HG03095 (cell line): ENCODE measurements around the gene DSC1.
"Not testable (repeated sequence)": the region's sequence is repeated elsewhere in the genome, so short reads cannot be mapped to it uniquely, and the experiment has no call there.

Experiments
- ATAC-seq: cut with Tn5 transposase; IDR thresholded peaks from one replicate; pipeline ENCODE4 v1.9.1; 2021; ENCODE audit warnings: moderate library complexity; ENCODE audit not compliant: unreplicated experiment

Gene DSC1

DNA sequence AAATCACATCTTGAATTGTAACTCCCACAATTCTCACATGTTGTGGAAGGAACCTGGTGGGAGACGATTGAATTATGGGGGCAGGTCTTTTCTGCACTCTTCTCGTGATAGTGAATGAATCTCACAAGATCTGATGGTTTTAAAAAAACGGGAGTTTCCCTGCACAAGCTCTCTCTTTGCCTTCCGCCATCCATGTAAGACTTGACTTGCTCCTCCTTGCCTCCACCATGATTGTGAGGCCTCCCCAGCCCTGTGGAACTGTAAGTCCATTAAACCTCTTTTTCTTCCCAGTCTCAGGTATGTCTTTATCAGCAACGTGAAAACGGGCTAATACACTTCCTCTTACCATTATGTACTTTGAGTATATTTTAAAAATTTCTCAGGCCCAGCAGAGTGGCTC lies 14.7 kb upstream of the DSC1 start:
- not testable (repeated sequence) for ATAC-seq

DNA sequence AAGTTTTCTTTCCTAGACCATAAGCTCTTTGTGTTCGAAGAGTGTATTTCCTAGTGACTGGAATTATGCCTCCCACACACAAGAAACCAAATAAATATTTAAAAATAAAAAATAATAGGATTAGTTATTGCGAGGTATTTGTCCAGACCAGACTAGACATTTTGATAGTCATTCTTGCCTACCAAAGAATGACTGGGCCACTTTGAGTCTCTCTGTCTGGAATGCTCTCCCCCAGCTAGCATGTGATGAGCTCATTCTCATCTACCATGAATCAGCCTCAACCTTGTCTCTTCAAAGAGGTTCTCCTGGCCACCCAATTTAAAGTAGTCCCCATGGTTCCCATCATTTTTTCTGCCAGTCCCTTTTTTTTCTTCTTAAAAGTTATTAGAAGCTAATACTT lies 13.9 kb upstream of the DSC1 start:
- ATAC-seq: no peak

DNA sequence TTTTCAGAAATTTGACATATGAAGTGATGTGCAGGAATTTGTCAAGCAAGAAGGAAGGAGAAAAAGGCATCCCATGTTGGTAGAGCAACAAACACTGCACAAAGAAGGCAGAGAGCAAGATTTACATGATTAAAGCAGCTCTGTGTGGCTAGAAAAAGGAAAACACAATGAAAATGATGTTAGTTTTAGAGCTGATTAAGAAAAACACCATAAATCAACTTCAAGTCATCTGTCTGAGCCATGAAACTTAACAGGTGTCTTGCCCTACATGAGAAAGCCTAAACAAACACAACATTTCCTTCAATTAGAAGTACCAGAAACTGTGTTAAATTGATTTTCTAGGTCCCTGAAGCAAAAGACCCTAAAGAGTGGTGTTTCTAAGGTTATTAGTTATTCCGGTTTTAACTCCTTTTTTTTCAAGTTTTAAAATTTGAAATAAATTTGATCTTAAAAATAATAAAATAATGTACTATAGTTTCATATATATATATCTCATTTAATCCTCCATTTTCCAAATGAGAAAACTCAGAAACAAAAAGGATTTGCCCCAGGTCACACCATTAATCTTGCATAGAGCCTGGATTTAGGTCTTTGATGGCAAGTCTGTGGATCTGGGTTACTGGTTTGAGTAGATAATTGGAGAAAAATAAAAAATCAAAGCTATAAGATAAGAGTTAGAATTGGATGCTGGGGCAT lies 8.6 kb upstream of the DSC1 start:
- no peak for ATAC-seq

DNA sequence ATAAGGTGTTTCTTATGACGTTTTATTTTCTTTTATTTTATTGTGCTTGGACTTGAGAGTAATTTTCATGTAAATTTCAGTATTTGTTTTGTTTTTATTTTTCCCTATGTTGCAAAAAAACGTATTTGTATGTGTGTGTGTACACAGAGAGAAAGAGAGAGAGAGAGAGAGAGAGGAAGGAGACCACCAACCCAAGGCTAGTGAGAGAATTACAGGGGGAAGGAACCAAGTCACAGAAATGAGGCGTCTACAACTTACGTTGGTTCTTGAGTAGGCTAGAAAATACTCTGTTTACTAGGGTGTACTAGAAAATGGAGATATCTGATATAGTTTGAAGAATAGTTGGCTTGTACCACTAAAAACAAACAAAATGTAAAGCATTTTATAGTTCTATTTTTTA lies 7.7 kb upstream of the DSC1 start:
- no peak for ATAC-seq

DNA sequence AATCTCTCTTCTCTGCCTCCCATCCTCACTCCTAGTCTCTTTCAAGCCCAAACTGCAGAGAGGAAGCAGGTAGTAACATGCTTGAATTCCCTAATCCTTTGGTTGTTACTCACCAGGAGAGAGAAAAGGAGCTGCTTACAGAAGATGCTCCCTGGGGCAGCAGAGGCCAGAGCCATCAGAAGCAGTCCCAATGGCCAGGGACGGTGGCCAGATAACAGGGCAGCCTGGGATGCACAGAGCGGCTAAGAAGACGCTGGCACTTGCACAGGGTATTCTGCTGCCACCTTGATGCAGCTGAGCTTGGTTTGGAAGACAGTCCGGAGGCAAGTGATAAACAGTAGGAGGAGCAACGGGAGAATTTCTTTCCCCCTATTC lies 250 bp downstream of the DSC1 start:
- no peak for ATAC-seq

DNA sequence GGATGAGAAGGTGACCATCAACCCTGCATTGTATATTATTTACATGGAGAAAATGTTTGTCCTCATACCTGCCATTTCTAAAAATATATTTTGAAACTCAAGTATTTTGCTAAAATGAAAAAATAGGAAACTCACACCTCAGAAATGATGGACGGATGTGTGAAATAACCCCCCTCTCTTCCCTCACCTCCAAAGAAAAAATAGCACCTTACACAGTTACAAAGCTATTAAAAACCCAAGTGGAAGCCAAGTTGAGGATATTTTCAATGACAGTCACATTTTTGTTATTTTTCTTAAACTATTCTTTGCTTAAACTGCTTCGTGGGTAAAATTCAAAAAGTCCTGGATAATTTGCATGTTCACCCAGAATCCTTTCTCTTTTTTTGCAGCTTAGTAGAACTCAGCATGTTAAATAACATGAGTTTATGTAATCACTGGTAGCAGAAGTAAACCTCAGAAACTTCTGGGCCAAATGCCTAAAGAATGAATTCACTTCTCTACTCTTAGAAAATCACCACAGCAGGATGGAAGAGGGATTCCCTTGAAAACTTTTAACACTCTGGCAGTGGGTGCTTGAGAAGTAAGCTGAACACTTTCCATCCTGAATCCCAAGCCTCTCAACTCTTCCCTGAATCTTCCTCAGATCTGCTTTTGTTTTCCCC lies 768 bp downstream of the DSC1 start:
- ATAC-seq: no peak

DNA sequence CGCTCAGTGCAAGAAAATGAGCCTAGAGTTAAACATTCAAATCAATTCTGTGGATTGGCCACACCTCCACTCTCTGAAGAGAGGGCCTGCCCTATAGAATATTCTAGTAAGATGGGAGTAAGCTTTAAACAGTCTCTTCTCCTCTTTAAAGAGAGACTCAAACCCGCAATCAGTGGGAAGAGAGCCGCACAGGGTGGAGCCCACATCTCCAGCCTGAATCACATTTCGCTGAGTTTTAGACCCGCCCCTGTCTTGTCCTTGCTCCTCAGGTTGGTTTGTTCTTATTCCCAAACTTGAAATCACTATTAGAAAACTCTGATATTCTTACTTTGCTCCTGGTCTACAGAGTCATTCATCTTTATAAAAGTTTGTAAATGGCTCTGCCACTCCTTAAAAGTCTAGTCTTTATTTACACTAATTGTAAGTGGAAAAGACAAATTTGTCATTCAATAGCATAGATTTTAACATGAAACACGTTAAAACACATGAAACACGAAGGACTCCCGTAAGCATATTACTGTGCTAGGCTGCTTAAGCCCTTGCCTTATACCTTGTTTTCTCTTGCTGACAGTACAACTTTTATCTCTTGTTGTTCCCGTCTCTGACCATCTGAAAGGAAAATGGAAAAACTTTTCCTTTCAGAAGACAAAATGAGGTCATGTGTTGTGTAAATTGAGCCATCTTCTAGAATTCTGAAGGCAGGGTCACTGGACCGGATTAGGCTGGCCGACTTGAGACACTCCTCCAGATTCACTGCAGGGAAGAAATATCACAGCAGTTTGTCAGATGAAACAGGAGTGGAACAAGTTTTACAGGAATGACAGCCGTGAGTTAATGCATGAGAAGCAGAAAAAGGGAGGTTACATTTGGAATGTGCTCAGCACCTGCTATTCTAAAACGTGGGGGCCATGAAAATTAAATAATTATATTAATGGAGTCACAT lies 5.6 kb downstream of the DSC1 start:
- ATAC-seq: no peak

DNA sequence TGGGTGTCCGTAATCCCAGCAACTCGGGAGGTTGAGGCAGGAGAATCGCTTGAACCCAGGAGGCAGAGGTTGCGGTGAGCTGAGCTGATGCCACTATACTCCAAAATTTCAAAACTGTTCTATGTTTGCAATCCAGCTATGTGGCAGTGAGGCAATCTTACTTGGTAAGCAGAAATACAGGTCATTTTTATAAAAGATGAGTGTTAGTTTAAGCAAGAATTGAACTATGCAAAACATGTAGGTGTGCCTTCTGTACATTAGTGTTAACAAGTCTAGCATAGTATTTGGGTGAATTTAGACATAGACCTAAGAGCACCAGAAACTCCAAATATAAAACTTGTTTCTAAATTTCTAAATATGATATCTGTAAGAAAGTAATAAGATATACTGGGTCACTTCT lies 7.2 kb downstream of the DSC1 start:
- no peak for ATAC-seq

DNA sequence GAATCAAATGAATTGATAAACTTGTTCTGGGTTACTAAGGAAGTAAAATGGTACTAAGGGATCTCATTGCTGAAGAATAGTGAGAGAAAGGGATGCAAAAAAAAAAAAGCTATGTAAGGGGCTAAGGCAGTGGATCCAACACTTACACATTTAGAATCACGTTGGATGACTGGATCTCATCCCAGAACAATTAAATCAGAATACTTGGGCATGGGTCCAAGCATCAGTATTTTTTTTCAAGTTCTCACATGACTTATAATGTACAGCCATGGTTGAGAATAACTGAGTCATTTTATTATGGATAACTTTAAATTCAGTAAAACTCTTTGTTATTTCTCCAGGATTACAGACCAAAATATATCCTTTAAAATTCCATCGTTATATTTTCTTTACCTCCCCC lies 8.5 kb downstream of the DSC1 start:
- no peak for ATAC-seq

DNA sequence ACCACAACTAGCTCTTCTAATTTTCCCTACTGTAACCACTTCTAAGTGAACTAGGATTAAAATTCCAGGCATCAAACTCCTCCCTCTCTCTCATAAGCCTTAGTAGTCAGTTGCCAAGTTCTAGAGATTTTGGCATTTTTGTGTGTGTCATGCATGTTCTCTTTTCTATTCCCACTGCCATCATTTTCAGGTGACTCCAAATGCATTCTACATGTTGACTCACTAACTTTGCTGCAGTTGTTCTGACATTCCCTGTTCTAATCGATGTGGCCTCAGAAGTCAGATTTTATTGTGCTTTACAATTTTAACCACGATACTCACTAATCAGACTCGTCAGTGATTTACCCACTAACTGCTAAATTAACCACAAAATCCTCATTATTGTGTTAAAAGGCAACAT lies 13.3 kb downstream of the DSC1 start:
- no peak for ATAC-seq

DNA sequence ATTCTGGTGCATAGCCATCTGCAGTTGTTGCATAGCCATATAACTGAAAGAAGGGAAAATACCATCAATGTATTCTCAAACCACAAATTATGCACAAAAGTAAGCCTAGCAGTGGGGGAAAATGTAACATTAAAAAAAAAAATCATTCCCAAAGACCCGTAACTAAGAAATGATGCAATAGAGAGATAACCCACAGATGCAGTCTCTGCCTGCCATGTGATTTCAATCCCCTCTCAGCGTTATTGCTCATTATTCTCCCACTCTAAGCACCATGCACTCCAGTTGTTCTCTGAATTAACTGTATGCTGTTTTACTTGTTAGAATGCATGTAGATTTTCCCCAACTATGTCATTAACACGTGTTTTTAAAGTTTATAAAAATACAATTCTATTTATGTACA lies 14.1 kb downstream of the DSC1 start:
- ATAC-seq: no peak

DNA sequence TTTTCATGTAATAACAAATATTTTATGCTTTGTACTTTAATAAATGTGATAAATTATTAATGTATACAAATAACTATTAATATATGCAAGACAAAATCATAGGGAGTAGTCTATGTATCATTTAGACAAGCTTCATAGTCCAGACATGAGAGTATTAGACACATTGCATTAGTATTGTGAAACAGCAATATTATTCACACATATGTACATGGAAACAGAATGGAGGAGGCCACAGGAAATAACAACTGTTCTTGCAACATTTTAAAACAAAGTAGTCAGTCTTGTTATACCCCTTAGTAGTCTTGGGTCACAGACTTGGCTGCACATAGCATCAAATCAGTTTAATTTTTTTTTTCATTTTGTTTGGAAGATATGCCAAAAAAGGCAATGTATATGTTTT lies 15.8 kb downstream of the DSC1 start:
- no peak for ATAC-seq

DNA sequence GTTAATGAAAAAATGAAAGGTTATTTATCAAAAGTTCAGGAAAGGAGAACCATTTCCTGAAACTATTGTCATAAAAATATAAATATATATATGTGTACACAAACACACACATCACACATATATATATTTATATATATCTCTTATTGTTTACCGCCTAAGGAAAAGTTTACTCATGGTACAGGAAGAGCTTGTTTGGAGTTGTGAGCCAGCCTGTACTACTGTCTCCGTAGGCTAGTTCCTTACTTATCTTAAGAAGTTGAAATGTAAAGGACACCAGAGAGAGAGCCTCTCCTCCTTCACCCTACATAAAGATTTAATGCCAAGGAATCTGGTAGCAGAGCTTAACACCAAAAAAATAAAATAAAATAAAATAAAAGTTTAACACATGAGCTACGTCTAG lies 19.6 kb downstream of the DSC1 start:
- no peak for ATAC-seq

DNA sequence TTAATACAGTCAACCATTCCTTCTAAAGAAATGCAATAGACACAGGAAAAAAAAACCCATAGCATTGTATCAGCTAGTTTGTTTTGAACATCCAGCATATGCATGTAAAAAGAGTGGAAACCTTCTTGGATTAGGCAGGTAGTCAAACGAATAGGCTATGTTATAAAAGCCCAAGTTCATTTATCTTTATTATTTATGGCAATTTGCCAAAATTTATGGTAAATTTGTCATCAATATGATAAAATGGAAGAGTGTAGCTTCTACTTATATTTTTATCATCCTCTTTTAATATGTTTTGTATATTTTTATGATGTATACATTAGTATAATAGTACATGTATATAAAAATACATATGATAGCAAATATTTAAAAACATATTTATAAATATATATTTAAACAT lies 23.9 kb downstream of the DSC1 start:
- ATAC-seq: no peak

DNA sequence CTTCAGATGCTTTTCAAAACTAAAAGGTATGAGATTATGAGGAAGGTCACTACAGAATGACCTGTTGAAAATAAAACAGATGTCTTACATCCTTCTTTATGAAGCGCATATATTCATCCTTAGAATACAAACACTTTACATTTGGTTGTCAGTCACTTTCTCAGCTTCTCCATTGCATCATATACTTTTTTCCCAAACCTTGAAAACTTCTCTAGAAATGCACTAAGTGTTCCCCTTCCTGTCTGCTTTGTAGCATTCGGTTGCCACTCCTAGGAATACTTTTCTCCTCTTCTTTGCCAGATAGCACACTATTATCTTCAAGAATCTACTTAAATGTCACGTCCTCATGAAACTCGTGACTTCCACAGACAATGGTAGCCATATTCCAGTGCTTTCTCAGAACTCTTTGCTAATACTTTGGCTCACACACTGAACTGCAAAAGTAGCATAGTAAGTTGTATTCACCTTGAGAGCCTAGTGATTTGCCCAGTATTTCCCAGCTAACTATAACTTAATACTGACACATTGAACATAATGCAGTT lies 27.6 kb downstream of the DSC1 start:
- no peak for ATAC-seq

DNA sequence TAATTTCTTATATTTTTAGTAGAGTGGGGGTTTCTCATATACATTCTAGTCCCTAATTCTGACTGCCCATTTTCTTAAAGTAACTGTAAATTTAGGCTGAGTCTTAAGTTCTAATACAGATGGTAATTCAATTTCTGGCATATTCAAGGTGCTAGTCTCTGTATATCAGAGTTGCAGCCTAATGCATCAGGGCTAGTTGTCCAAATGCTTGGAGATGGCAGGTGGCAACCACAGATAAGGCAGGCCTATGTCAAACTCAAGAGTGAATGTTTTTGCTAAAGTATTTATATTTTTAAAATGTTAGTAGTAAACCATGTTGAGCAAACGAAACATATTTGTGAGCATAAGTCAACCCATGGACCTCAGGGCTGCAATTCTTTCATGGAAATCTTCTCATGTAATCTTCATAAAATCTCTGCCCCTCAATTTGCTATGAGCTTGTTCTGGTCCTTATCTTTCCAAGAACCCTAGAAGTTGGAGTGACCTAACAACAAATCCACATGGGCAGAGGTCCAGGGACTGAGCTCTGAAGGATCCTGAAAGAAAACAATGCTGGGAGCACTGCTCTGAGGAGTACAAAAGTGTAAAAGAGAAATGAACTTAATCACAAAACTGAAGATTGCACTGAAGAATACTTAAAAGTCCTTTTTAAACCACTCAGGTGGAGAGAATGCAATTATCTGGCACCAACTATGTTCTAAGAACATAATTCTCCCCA lies 33.1 kb downstream of the DSC1 start:
- no peak for ATAC-seq

DNA sequence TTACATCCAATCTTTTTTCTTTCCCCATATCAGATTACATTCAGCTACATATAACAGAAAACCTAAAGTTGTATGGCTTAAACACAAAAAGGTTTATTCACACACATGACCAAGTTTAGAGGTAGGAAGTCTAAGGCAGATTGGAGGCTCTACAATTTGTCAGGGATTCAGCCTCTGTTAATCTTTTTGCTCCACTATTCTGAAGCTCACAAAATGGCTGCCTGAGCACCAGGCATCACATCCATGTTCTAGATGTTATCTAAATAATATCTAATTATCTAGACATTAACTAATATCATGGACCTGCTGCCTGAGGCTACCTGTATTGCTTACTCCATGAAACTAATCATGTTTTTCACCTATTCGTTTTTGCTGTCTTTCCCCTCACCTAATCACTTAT lies 36.8 kb downstream of the DSC1 start:
- ATAC-seq: no peak

DNA sequence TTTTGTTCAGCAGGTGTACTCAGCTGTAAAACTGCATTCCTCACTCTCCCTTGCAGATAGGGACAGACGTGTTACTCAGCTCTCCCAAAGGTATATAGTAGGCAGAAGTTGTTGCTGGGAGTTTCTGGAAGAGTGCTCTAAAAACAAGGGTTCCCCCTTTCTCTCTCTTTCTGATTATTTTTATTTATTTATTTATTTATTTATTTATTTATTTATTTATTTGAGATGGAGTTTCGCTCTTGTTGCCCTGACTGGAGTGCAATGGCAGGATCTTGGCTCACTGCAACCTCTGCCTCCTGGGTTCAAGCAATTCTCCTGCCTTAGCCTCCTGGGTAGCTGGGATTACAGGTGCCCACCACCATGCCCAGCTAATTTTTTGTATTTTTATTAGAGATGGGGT lies 39.5 kb downstream of the DSC1 start:
- ATAC-seq: not testable (repeated sequence)

DNA sequence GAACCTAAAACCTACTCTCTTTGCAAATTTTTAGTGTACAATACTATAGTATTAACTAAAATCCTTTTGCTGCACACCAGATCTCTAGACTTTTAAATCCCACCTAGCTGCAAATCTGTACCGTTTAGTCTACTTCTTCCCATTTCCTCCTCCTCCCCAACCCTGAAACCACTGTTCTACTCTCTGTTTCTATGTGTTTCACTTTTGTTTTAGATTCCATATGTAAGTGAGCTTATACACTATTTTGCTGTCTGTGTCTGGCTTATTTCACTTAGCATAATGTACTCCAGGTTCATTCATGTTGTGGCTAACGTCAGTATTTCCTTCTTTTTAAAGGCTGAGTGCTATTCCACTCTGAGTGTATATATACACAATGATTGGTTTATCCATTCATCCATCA lies 42.1 kb downstream of the DSC1 start:
- ATAC-seq: no peak

DNA sequence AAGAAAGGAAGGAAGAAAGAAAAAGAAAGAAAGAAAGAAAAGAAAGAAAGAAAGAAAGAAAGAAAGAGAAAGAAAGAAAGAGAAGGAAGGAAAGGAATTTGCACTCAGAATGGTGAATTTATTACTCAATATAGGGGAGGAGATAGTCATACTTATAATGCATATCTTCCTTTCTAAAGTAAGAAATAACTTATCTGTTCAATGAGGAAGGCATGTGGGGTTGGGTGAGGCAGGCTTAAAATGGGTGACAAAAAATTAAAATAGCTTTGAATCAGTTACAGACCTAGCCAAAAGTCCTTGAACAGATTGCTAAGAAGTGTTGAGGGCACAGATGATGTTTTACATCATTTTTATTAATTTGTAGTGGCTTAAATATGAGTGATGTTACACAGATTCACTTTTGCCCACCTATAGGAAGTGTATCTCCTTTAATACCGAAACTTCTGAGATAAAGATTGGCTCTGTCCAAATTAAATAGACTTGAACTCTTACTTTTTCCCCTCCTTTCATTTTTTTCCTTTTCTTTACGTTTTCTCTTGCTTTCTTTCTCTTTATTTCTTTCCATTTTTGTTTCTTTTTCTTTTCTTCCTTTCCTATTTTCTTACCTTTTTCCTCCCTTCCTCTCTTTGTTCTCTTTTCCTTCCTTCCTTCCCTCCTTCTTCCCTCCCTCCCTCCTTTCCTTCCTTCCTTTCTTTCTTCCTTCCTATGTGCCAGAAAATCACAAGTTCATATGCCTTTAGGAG lies 45.6 kb downstream of the DSC1 start:
- no peak for ATAC-seq
